MCF 10A (cell line): Measurements from ENCODE around the gene MESP1. TPM values are rescaled to one million over a fixed set of nuclear protein-coding genes. Genes with fewer than 3 reads are reported as not detected.

ENCODE experiments used
- BruUV-seq: library from RNA; stranded (reverse); fragments of 400-500 nt; replicated peaks from 2 replicates; lab custom pipeline; 2021; lab: Mats Ljungman, UMichigan
- CTCF ChIA-PET: fragments of 300-600 bp; sonication (Branson Sonifier 250); formaldehyde crosslinking; extraction: SDS; loops from one replicate; lab custom pipeline; 2021; ENCODE audit warnings: antibody characterized with exemption, inconsistent platforms; lab: Yijun Ruan, JAX
- POLR2A ChIA-PET: fragments of 300-600, 350-650 bp; sonication (Branson Sonifier 250); formaldehyde crosslinking; extraction: SDS; loops from one replicate; lab custom pipeline; 2020; ENCODE audit warnings: antibody characterized with exemption, inconsistent platforms; lab: Yijun Ruan, JAX
- DNase-seq: peaks from one replicate; pipeline ENCODE4 v3.0.0-alpha.2; 2018; ENCODE audit not compliant: unreplicated experiment
- H3K27ac Mint-ChIP-seq: one replicate; pipeline ENCODE4 v1.8.0; 2022; ENCODE audit warnings: mild to moderate bottlenecking, low read depth, mixed read lengths; ENCODE audit not compliant: unreplicated experiment
- H3K27me3 Mint-ChIP-seq: one replicate; pipeline ENCODE4 v1.8.0; 2022; ENCODE audit warnings: mixed read lengths; ENCODE audit not compliant: insufficient read depth, unreplicated experiment
- H3K36me3 Mint-ChIP-seq: one replicate; pipeline ENCODE4 v1.8.0; 2022; ENCODE audit warnings: mild to moderate bottlenecking, moderate library complexity, mixed read lengths; ENCODE audit not compliant: insufficient read depth, unreplicated experiment
- H3K4me1 Mint-ChIP-seq: one replicate; pipeline ENCODE4 v1.8.0; 2022; ENCODE audit warnings: mixed read lengths; ENCODE audit not compliant: insufficient read depth, unreplicated experiment
- H3K4me3 Mint-ChIP-seq: one replicate; pipeline ENCODE4 v1.8.0; 2022; ENCODE audit warnings: mild to moderate bottlenecking, moderate library complexity, mixed read lengths; ENCODE audit not compliant: unreplicated experiment
- H3K9me3 Mint-ChIP-seq: one replicate; pipeline ENCODE4 v1.8.0; 2022; ENCODE audit warnings: mixed read lengths; ENCODE audit not compliant: unreplicated experiment
- CTCF ChIP-seq: fragments of 200-600 bp; IDR thresholded peaks from one replicate; pipeline ENCODE4 v1.8.0; 2022; ENCODE audit warnings: antibody characterized with exemption, mild to moderate bottlenecking; ENCODE audit not compliant: unreplicated experiment
- intact Hi-C: fragments of 100-400 bp; cut with micrococcal nuclease; formaldehyde crosslinking; loops from 2 replicates; pipeline ENCODE4 v1.14.1; 2022
- total RNA-seq: library from RNA; stranded (reverse); gene quantifications from 2 replicates; pipeline ENCODE4 v1.2.3, GENCODE V29; 2022

MESP1 gene
- total RNA-seq, 1 experiment from 2014 or later: 0.58 TPM

- BruUV-seq: no TSS peak
- ChIA-PET POLR2A (interaction anchor here (0.7 to 2.5 kb wide), 8 partner anchors 12 to 126 kb away, joined by 3 to 25 read pairs (median 4); no protein-coding TSS in a partner anchor), CTCF (interaction anchor here (0.6 to 7.9 kb wide), 34 partner anchors 8 to 717 kb away, joined by 3 to 271 read pairs (median 4); partner anchors contain the start of genes AP3S2, MESP1 and MESP2)
- Mint-ChIP-seq H3K27ac (no peak overlapping the region), H3K4me1 (peaks cover 9% of the 10 kb centered on the region), H3K9me3 (no peaks in the 10 kb centered on the region), H3K36me3 (no peaks in the 10 kb centered on the region), H3K4me3 (no peak overlapping the region), H3K27me3 (no peaks in the 10 kb centered on the region)
- no peak for DNase-seq
- intact Hi-C loops: loop anchor here (2.0 to 5.0 kb wide), 2 partner anchors 51 to 325 kb away; no protein-coding TSS in a partner anchor
- no peak for TF ChIP-seq CTCF
Measured at GRCh38 chr15:89761929-89762328, 10.9 kb upstream of the MESP1 start.

- Mint-ChIP-seq H3K9me3 (no peaks in the 10 kb centered on the region), H3K4me3 (no peak overlapping the region)
Measured at GRCh38 chr15:89761009-89761831, 10.2 kb upstream of the MESP1 start.

DNA sequence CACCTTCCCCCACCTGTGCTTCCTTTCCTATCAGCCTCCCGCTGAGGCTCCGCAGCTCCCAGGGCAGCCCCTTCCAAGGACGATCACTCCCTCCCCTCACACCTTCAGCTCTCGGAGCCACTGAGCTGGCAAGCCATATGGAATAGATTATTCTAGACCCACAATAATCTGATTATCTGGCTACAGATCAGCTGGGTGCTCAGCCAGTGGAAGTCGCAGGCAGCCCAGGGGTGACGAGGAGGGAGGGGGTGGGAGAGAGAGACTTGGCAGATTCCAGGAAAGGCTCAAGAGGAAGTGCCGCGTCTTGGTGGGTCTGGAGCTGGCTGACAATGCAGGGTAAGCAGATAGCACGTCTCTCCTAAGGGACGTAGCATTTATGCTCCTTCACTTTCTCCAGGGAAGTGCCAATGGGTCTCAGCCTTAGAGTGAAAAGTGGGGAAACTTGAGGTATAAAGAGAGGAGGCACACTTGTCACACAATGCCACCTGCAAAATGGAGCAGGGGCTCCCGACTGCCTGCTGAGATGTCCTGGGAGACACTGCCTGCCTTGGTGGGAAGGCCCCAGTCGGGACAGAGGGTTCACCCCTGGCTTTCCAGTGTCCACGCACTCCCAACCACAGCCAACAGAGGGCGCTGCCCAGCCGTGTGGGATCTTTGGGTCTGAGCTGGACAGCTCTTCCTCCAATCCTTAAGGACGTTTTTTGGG lies 9.4 kb upstream of the MESP1 start:
- ChIA-PET CTCF (interaction anchor here (0.6 to 7.9 kb wide), 53 partner anchors 9 to 790 kb away, joined by 3 to 271 read pairs (median 4); partner anchors contain the start of genes MESP1 and MESP2), POLR2A (interaction anchor here (0.6 to 2.5 kb wide), 9 partner anchors 13 to 382 kb away, joined by 3 to 25 read pairs (median 5); partner anchors contain the start of gene AP3S2)
- peak; percentile 89 for DNase-seq

More at GRCh38 chr15:89761009-89761831, 10.2 kb upstream of the MESP1 start:
- H3K36me3 Mint-ChIP-seq: no peaks in the 10 kb centered on the region
- H3K4me1 Mint-ChIP-seq: peaks cover 9% of the 10 kb centered on the region
- ChIA-PET POLR2A (interaction anchor here (0.6 to 2.5 kb wide), 13 partner anchors 12 to 381 kb away, joined by 3 to 25 read pairs (median 4); partner anchors contain the start of gene AP3S2), CTCF (interaction anchor here (0.6 to 7.9 kb wide), 48 partner anchors 8 to 476 kb away, joined by 3 to 271 read pairs (median 4); partner anchors contain the start of genes AP3S2, MESP1 and MESP2)
- intact Hi-C loops: loop anchor here (2.0 to 5.0 kb wide), 2 partner anchors 52 to 326 kb away; no protein-coding TSS in a partner anchor
- no peak overlapping the region for H3K27ac Mint-ChIP-seq
- DNase-seq: peak; percentile 79
- TF ChIP-seq CTCF: no peak
- no TSS peak for BruUV-seq
- no peaks in the 10 kb centered on the region for H3K27me3 Mint-ChIP-seq

More for the DNA sequence above, 9.4 kb upstream of the MESP1 start:
- Mint-ChIP-seq H3K9me3 (no peaks in the 10 kb centered on the region), H3K36me3 (no peaks in the 10 kb centered on the region), H3K27me3 (no peaks in the 10 kb centered on the region), H3K4me1 (peaks cover 9% of the 10 kb centered on the region), H3K4me3 (no peak overlapping the region), H3K27ac (no peak overlapping the region)
- intact Hi-C loops: loop anchor here (1.0 to 5.0 kb wide), 5 partner anchors 20 to 327 kb away; no protein-coding TSS in a partner anchor
- no TSS peak for BruUV-seq
- TF ChIP-seq CTCF: peak; percentile 92
